Upper lobe of left lung (tissue), 6 donors: ENCODE measurements around the gene MBD3. TPM values are rescaled to one million over a fixed set of nuclear protein-coding genes. Genes with fewer than 3 reads are reported as not detected.

ENCODE experiments used
- ATAC-seq, 2 donors: fragments of 200-7000 bp; cut with Tn5 transposase; one replicate each; pipeline ENCODE4 v1.9.1; 2022; ENCODE audit warnings: mild to moderate bottlenecking in 2 of 2, moderate library complexity in 2 of 2; ENCODE audit not compliant: low FRiP score in 2 of 2
- DNase-seq, 2 donors: peaks; one replicate each; pipeline ENCODE4 v3.0.0-alpha.2; 2019 to 2020
- H3K27ac ChIP-seq, 4 donors: fragments of 200-600 bp; sonication (generic); one replicate each; pipeline ENCODE4 v1.5.1; 2016 to 2019
- H3K27me3 ChIP-seq, 4 donors: fragments of 200-600 bp; sonication (generic); one replicate each; pipeline ENCODE4 v1.5.1; 2017 to 2019
- H3K36me3 ChIP-seq, 4 donors: fragments of 200-600 bp; sonication (generic); one replicate each; pipeline ENCODE4 v1.5.1; 2016 to 2019
- H3K4me1 ChIP-seq, 4 donors: fragments of 200-600 bp; sonication (generic); one replicate each; pipeline ENCODE4 v1.5.1; 2018 to 2019
- H3K4me3 ChIP-seq, 4 donors: fragments of 200-600 bp; sonication (generic); one replicate each; pipeline ENCODE4 v1.5.1; 2017 to 2019; ENCODE audit warnings: mild to moderate bottlenecking in 2 of 4, moderate library complexity in 1 of 4
- H3K9me3 ChIP-seq, 4 donors: fragments of 200-600 bp; sonication (generic); one replicate each; pipeline ENCODE4 v1.5.1; 2018 to 2019
- CTCF ChIP-seq, 6 experiments: fragments of 450-650 bp in 4 of 6; fragments of 200-600 bp in 2 of 6; sonication (generic) in 2 of 6; IDR thresholded peaks; one replicate each; pipeline ENCODE4 v1.5.1; 2016 to 2019; ENCODE audit warnings: antibody characterized with exemption in 6 of 6
- EP300 ChIP-seq, 4 donors: sonication (generic); formaldehyde crosslinking; IDR thresholded peaks; one replicate each; pipeline ENCODE4 v1.5.1; 2017; ENCODE audit warnings: antibody characterized with exemption in 4 of 4, control low read depth in 2 of 4
- POLR2A ChIP-seq, 4 donors: fragments of 450-650 bp; IDR thresholded peaks; one replicate each; pipeline ENCODE4 v1.5.1; 2016 to 2017; ENCODE audit warnings: antibody characterized with exemption in 4 of 4, mild to moderate bottlenecking in 2 of 4
- POLR2AphosphoS5 ChIP-seq, 2 donors: sonication (generic); formaldehyde crosslinking; IDR thresholded peaks; one replicate each; pipeline ENCODE4 v1.5.1; 2017; ENCODE audit warnings: antibody characterized with exemption in 2 of 2
- WGBS, 2 donors: methylation state at CpG; one replicate each; pipeline ENCODE4 v1.1.5; 2017 to 2018; 5-methylcytosine and 5-hydroxymethylcytosine counted together
- total RNA-seq, 6 donors: library from RNA; depleted of rRNA in 4 of 6; stranded (reverse); fragments of >200 nt in 4 of 6; gene quantifications; one replicate each; pipeline versions ENCODE4 v1.1.0 to v1.2.1, GENCODE V29; 2016 to 2021
- donor health status: DM: no; HTN: no; CAD: no; lungs with moderate emphysema.
- donor health status: DM: no; HTN: yes; CAD: no; lungs with severe emphysema.

MBD3 gene
- total RNA-seq, 6 donors from 2014 or later, result 65.1 to 158 (median 107) TPM

GRCh38 chr19:1616396-1616795, 23.7 kb upstream of the MBD3 start:
- Histone ChIP-seq H3K27ac (no peak overlapping the region), H3K4me3 (no peak overlapping the region), H3K36me3 (peaks cover 5 to 77% (median 67%) of the 10 kb centered on the region in 4 donors), H3K9me3 (no peaks in the 10 kb centered on the region), H3K4me1 (no peaks in the 10 kb centered on the region), H3K27me3 (no peaks in the 10 kb centered on the region)
- no peak for ATAC-seq
- DNase-seq, result no peak
- 92% methylated on average over 8 of the region's 8 CpGs for WGBS, 2 donors
- TF ChIP-seq CTCF (IDR thresholded peaks at IDR 0.05) (no peak), EP300 (IDR thresholded peaks at IDR 0.05) (no peak), POLR2AphosphoS5 (IDR thresholded peaks at IDR 0.05) (no peak), POLR2A (IDR thresholded peaks at IDR 0.05) (no peak)

- H3K9me3 ChIP-seq, result no peaks in the 10 kb centered on the region
- no peak overlapping the region for H3K27ac ChIP-seq
- 92 to 96% methylated on average over 26 to 37 of the region's 41 CpGs for WGBS, 2 donors
- no peak overlapping the region for H3K4me3 ChIP-seq
- DNase-seq, result peak in 1 of 2 donors; percentile 77
- no peak for ATAC-seq
- H3K27me3 ChIP-seq, result no peaks in the 10 kb centered on the region
- H3K4me1 ChIP-seq, result no peaks in the 10 kb centered on the region
- TF ChIP-seq POLR2A (IDR thresholded peaks at IDR 0.05) (no peak), POLR2AphosphoS5 (IDR thresholded peaks at IDR 0.05) (no peak), EP300 (IDR thresholded peaks at IDR 0.05) (no peak), CTCF (IDR thresholded peaks at IDR 0.05) (no peak)
- H3K36me3 ChIP-seq, result peaks cover 8 to 74% (median 66%) of the 10 kb centered on the region in 4 donors
Measured at GRCh38 chr19:1615156-1615765, 22.6 kb upstream of the MBD3 start.

- H3K9me3 ChIP-seq, result no peaks in the 10 kb centered on the region
- 92 to 93% methylated on average over 22 to 31 of the region's 32 CpGs for WGBS, 2 donors
- H3K36me3 ChIP-seq, result peaks cover 8 to 70% (median 60%) of the 10 kb centered on the region in 4 donors
- H3K4me3 ChIP-seq, result no peak overlapping the region
- no peak overlapping the region for H3K27ac ChIP-seq
- H3K27me3 ChIP-seq, result no peaks in the 10 kb centered on the region
- DNase-seq, result peak in 1 of 2 donors; percentile 69
- peaks cover 0 to 2% (median 0%) of the 10 kb centered on the region in 4 donors for H3K4me1 ChIP-seq
- TF ChIP-seq POLR2A (IDR thresholded peaks at IDR 0.05), result no peak
- ATAC-seq, result peak in 1 of 2 donors; percentile 7
Measured at GRCh38 chr19:1613808-1614570, 21.3 kb upstream of the MBD3 start.

GRCh38 chr19:1613146-1613545, 20.5 kb upstream of the MBD3 start:
- no peak for DNase-seq
- Histone ChIP-seq H3K27me3 (no peaks in the 10 kb centered on the region), H3K9me3 (no peaks in the 10 kb centered on the region), H3K4me1 (peaks cover 0 to 10% (median 2%) of the 10 kb centered on the region in 4 donors), H3K36me3 (peaks cover 8 to 62% (median 55%) of the 10 kb centered on the region in 4 donors), H3K4me3 (no peak overlapping the region), H3K27ac (no peak overlapping the region)
- TF ChIP-seq CTCF (IDR thresholded peaks at IDR 0.05), result no peak
- no peak for TF ChIP-seq EP300 (IDR thresholded peaks at IDR 0.05)
- no peak for TF ChIP-seq POLR2AphosphoS5 (IDR thresholded peaks at IDR 0.05)
- TF ChIP-seq POLR2A (IDR thresholded peaks at IDR 0.05), result no peak
- WGBS, 2 donors, result 87 to 88% methylated on average over 7 to 9 of the region's 9 CpGs
- ATAC-seq, result no peak
